H1 (cell line): ENCODE data around the gene KRT17. TPM values are rescaled to one million over a fixed set of nuclear protein-coding genes. Genes with fewer than 3 reads are reported as not detected.

ENCODE experiments used
- BACH1 ChIP-seq: IDR thresholded peaks from 2 replicates; pipeline ENCODE4 v1.6.1; 2012; ENCODE audit warnings: low read length, improper control_type of control experiment
- BCL11A ChIP-seq, 2 experiments: IDR thresholded peaks; one replicate each; pipeline ENCODE4 v1.6.1; 2011; ENCODE audit warnings: low read depth in 2 of 2, low read length in 2 of 2, mild to moderate bottlenecking in 2 of 2
- CBX5 ChIP-seq: fragments of 300-800, 300-1000 bp; sonication (generic); IDR thresholded peaks from 2 replicates; pipeline ENCODE4 v1.7.1; 2016; ENCODE audit warnings: antibody characterized with exemption, low read length, low read depth
- CHD1 ChIP-seq: IDR thresholded peaks from 2 replicates; pipeline ENCODE4 v1.6.1; 2012; ENCODE audit warnings: low read depth, low read length, improper control_type of control experiment
- CTCF ChIP-seq, 3 experiments: IDR thresholded peaks; 1 replicate in 2 of 3; 2 replicates in 1 of 3; pipeline versions ENCODE4 v1.5.1 to v1.6.1; 2011; ENCODE audit warnings: low read length in 3 of 3, mild to moderate bottlenecking in 3 of 3, inconsistent platforms in 2 of 3, low read depth in 1 of 3, moderate library complexity in 1 of 3; ENCODE audit not compliant: insufficient read depth in 1 of 3; ENCODE audit errors: control extremely low read depth in 1 of 3
- HDAC2 ChIP-seq, 2 experiments: fragments of 300-600 bp in 1 of 2; sonication (generic) in 1 of 2; IDR thresholded peaks; 2 replicates each; pipeline ENCODE4 v1.6.1; 2011 to 2012; ENCODE audit warnings: low read depth in 2 of 2, low read length in 2 of 2, mild to moderate bottlenecking in 2 of 2, moderate library complexity in 2 of 2, borderline replicate concordance in 1 of 2, inconsistent platforms in 1 of 2
- HDAC6 ChIP-seq: IDR thresholded peaks from one replicate; pipeline ENCODE4 v1.7.1; 2012; ENCODE audit warnings: low read depth, mild to moderate bottlenecking, inconsistent platforms, low read length, moderate library complexity
- JUN ChIP-seq: IDR thresholded peaks from 2 replicates; pipeline ENCODE4 v1.6.1; 2011; ENCODE audit warnings: low read depth, mild to moderate bottlenecking, improper control_type of control experiment, low read length
- NANOG ChIP-seq: IDR thresholded peaks from 2 replicates; pipeline ENCODE4 v1.6.1; 2011; ENCODE audit warnings: low read length, low read depth, mild to moderate bottlenecking, inconsistent platforms; ENCODE audit not compliant: insufficient read depth, poor library complexity, severe bottlenecking
- PHF8 ChIP-seq: fragments of 200-600 bp; sonication (generic); conservative IDR thresholded peaks from 2 replicates; pipeline ENCODE4 v1.7.1; 2012; ENCODE audit warnings: low read depth, mild to moderate bottlenecking, inconsistent platforms, low read length, moderate library complexity
- RAD21 ChIP-seq, 2 experiments: IDR thresholded peaks in 1 of 2; conservative IDR thresholded peaks in 1 of 2; 2 replicates each; pipeline ENCODE4 v1.6.1; 2011; ENCODE audit warnings: low read depth in 2 of 2, low read length in 2 of 2, improper control_type of control experiment in 1 of 2, inconsistent platforms in 1 of 2, mild to moderate bottlenecking in 1 of 2, moderate library complexity in 1 of 2
- RFX5 ChIP-seq: IDR thresholded peaks from 2 replicates; pipeline ENCODE4 v1.6.1; 2011; ENCODE audit warnings: low read depth, low read length, improper control_type of control experiment, borderline replicate concordance
- RXRA ChIP-seq: IDR thresholded peaks from 2 replicates; pipeline ENCODE4 v1.6.1; 2011; ENCODE audit warnings: low read depth, mild to moderate bottlenecking, low read length, moderate library complexity; ENCODE audit not compliant: insufficient read depth
- SP1 ChIP-seq: IDR thresholded peaks from 2 replicates; pipeline ENCODE4 v1.6.1; 2011; ENCODE audit warnings: low read depth, low read length
- SRF ChIP-seq: IDR thresholded peaks from 2 replicates; pipeline ENCODE4 v1.6.1; 2011; ENCODE audit warnings: mild to moderate bottlenecking, low read depth, low read length, moderate library complexity
- SUZ12 ChIP-seq: fragments of 200-600 bp; sonication (generic); IDR thresholded peaks from 2 replicates; pipeline ENCODE4 v1.6.1; 2012; ENCODE audit warnings: mild to moderate bottlenecking, inconsistent platforms, low read length, moderate library complexity, mixed read lengths
- TAF7 ChIP-seq: optimal IDR thresholded peaks from 2 replicates; pipeline ENCODE3; 2011; ENCODE audit warnings: low read depth, mild to moderate bottlenecking, inconsistent platforms, low read length, moderate library complexity, borderline replicate concordance
- TBP ChIP-seq: IDR thresholded peaks from 2 replicates; pipeline ENCODE4 v1.6.1; 2011; ENCODE audit warnings: low read depth, low read length, improper control_type of control experiment
- TCF12 ChIP-seq: IDR thresholded peaks from 2 replicates; pipeline ENCODE4 v1.6.1; 2011; ENCODE audit warnings: low read depth, mild to moderate bottlenecking, low read length
- polyA plus RNA-seq, 7 experiments: library from polyadenylated mRNA; depleted of rRNA in 3 of 7; stranded (reverse) in 5 of 7; unstranded in 2 of 7; fragments of >200 nt in 5 of 7; fragments of 200-250 nt in 2 of 7; gene quantifications; 1 replicate in 5 of 7; 2 replicates in 1 of 7; 4 replicates in 1 of 7; pipeline versions ENCODE4 v1.2.1 to v1.2.3, GENCODE V29; 2011 to 2013; ENCODE audit warnings: missing spikeins in 2 of 7, mixed read lengths in 2 of 7
- total RNA-seq: library from RNA; stranded (reverse); fragmentation: NEBNext Ultra II Directional; extraction: Animal tissue kit (Norgen Biotek cat#: 25700); gene quantifications from 2 replicates; pipeline ENCODE4 v1.2.1, GENCODE V29; 2021

Gene KRT17
- total and polyA plus RNA-seq, 2 of the 8 experiments (the other 6 are each of a cell fraction or from before 2014, with no cell fraction given), result 0.50 to 0.95 TPM

DNA sequence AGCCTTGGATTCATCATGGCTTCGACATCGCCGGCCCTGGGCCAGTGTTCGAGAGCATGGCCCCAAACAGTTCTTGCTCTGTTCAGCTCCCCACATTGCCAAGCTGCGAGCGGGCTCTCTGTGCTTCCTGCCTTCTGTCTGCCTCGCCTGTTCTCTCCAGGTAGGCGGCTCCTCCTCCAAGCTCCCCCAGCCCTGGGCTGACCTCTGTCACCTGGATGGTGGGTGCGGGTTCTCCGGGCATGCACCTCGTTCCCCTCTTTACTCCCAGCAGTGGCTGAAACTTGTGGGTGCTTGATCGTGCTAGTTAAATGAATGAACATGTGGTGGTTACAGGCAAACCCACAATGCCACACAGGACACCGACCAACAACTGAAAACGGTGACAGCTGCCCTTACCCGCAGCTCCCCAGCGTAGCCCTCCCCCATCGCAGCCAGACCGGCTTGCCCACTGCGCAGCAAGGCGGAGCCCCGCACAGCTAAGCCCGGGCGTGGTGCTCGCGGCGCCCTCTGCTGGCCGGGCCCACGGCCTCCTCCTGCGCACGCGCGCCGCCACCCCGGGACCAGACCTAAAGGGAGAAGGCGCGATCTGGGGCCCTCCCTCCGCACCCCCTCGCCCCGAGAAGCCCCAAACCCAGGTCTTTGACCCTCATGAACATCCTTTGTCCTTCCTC, 41.3 kb upstream of the KRT17 start (continued):
- TF ChIP-seq CTCF (IDR thresholded peaks at IDR 0.05; ENCODE audit: control extremely low read depth in 1 of 3, insufficient read depth in 1 of 3, low read depth in 1 of 3, low read length in 3 of 3) (peak; percentile 90 to 92 (median 92)), SUZ12 (no peak), RFX5 (no peak), HDAC6 (no peak), TBP (no peak), SP1 (0 out of 2 replicates have a peak, but pooled peaks have one; percentile 49), TAF7 (peak; percentile 40), SRF (no peak), TCF12 (0 out of 2 replicates have a peak, but pooled peaks have one; percentile 56), NANOG (no peak), RAD21 (IDR thresholded peaks at IDR 0.05 in 1 of 2, conservative IDR thresholded peaks at IDR 0.05 in 1 of 2; ENCODE audit: low read depth in 2 of 2, low read length in 2 of 2) (peak; percentile 42 to 49), RXRA (no peak), PHF8 (no peak), HDAC2 (IDR thresholded peaks at IDR 0.05; ENCODE audit: borderline replicate concordance in 1 of 2, low read depth in 2 of 2, low read length in 2 of 2) (peak in 1 of 2 experiments; percentile 44; a peak in 2 of 4 replicates), CBX5 (no peak), JUN (no peak), BCL11A (IDR thresholded peaks at IDR 0.05; ENCODE audit: low read depth in 2 of 2, low read length in 2 of 2) (no peak), CHD1 (no peak), BACH1 (peak; percentile 50; the same call in 1 of the 2 replicates)
